Hepatocyte (in vitro differentiated cells): ENCODE measurements around the gene SLFN12L. TPM values are rescaled to one million over a fixed set of nuclear protein-coding genes. Genes with fewer than 3 reads are reported as not detected.
"Not testable (repeated sequence)": the region's sequence is repeated elsewhere in the genome, so short reads cannot be mapped to it uniquely, and the experiment has no call there.

Experiments
- DNase-seq: peaks from one replicate; pipeline ENCODE4 v3.0.0-alpha.2; 2016; ENCODE audit warnings: low spot score
- H2AFZ ChIP-seq: fragments of 200-600 bp; sonication (generic); 2 replicates; pipeline ENCODE4 v1.6.0; 2016; ENCODE audit warnings: antibody characterized with exemption, mild to moderate bottlenecking
- H3K27ac ChIP-seq: fragments of 200-600 bp; sonication (generic); 2 replicates; pipeline ENCODE4 v1.5.1; 2016; ENCODE audit warnings: mild to moderate bottlenecking
- H3K27me3 ChIP-seq: fragments of 200-600 bp; sonication (generic); 2 replicates; pipeline ENCODE4 v1.6.1; 2016
- H3K36me3 ChIP-seq: fragments of 200-600 bp; sonication (generic); replicated peaks from 2 replicates; pipeline ENCODE4 v1.5.1; 2016; ENCODE audit warnings: low read depth; ENCODE audit not compliant: insufficient read depth
- H3K4me1 ChIP-seq: fragments of 200-600 bp; sonication (generic); 2 replicates; pipeline ENCODE4 v1.5.1; 2016; ENCODE audit warnings: mild to moderate bottlenecking, moderate library complexity; ENCODE audit not compliant: insufficient read depth
- H3K4me2 ChIP-seq: fragments of 200-600 bp; sonication (generic); 2 replicates; pipeline ENCODE4 v1.6.0; 2016
- H3K4me3 ChIP-seq: fragments of 200-600 bp; sonication (generic); 2 replicates; pipeline ENCODE4 v1.5.1; 2016; ENCODE audit warnings: mild to moderate bottlenecking
- H3K79me2 ChIP-seq: fragments of 200-600 bp; sonication (generic); 2 replicates; pipeline ENCODE4 v1.6.0; 2017; ENCODE audit warnings: mild to moderate bottlenecking
- H3K9me2 ChIP-seq: fragments of 200-600 bp; sonication (generic); replicated peaks from 2 replicates; pipeline ENCODE4 v1.6.0; 2017; ENCODE audit warnings: mild to moderate bottlenecking; ENCODE audit not compliant: insufficient read depth
- H3K9me3 ChIP-seq: fragments of 200-600 bp; sonication (generic); 2 replicates; pipeline ENCODE4 v1.5.1; 2016; ENCODE audit warnings: low read depth, mild to moderate bottlenecking
- H4K20me1 ChIP-seq: fragments of 200-600 bp; sonication (generic); 2 replicates; pipeline ENCODE4 v1.6.0; 2016; ENCODE audit warnings: mild to moderate bottlenecking; ENCODE audit not compliant: insufficient read depth, poor library complexity, severe bottlenecking
- CTCF ChIP-seq: fragments of 200-600 bp; sonication (generic); IDR thresholded peaks from 2 replicates; pipeline ENCODE4 v1.5.1; 2016; ENCODE audit warnings: antibody characterized with exemption, mild to moderate bottlenecking; ENCODE audit not compliant: poor library complexity
- EZH2 ChIP-seq: fragments of 200-600 bp; sonication (generic); IDR thresholded peaks from 2 replicates; pipeline ENCODE4 v1.6.1; 2016; ENCODE audit warnings: antibody characterized with exemption, mild to moderate bottlenecking, borderline replicate concordance
- EZH2phosphoT487 ChIP-seq: fragments of 200-600 bp; sonication (generic); IDR thresholded peaks from one replicate; pipeline ENCODE4 v1.6.1; 2018; ENCODE audit warnings: antibody characterized with exemption, mild to moderate bottlenecking, low read depth, moderate library complexity; ENCODE audit not compliant: unreplicated experiment, severe bottlenecking
- WGBS: methylation state at CpG from one replicate; pipeline ENCODE4 v1.1.6; 2016; ENCODE audit warnings: low lambda C conversion rate; ENCODE audit errors: missing lambda C conversion rate; 5-methylcytosine and 5-hydroxymethylcytosine counted together
- polyA plus RNA-seq: library from polyadenylated mRNA; unstranded; fragments of >200 nt; fragmentation: Nextera tagmentation; extraction: Ambion mirVana; gene quantifications from 2 replicates; pipeline ENCODE4 v1.2.1, GENCODE V29; 2016
- total RNA-seq: library from RNA; depleted of rRNA; stranded (reverse); fragments of >200 nt; gene quantifications from 2 replicates; pipeline ENCODE4 v1.2.3, GENCODE V29; 2014

The SLFN12L gene
- total and polyA plus RNA-seq, 2 experiments from 2014 or later = 0.03 TPM; not detected in 1

DNA sequence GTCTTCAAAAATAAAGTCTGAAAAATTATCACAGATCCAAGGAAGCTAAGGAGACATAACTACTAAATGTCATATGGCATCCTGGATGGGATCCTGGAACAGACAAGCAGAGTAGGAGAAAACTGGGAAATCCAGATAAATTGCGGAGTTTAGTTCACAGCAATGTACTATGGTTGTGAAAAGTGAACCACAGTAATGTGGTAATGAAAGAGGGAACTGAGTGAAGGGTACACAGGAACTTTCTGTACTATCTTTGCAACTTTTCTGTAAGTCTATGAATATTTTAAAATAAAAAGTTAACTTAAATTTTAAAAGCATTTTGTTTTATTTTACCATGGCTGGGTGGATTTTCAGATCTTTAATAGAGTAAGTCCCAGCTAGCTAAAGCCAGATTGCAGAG lies 16.3 kb downstream of the SLFN12L start:
- H3K4me2 ChIP-seq = no peak overlapping the region
- no peak overlapping the region for H2AFZ ChIP-seq
- no peak for TF ChIP-seq EZH2
- no peak for TF ChIP-seq CTCF
- no peak for TF ChIP-seq EZH2phosphoT487
- H3K9me3 ChIP-seq = no peaks in the 10 kb centered on the region
- peaks cover 33% of the 10 kb centered on the region for H3K27me3 ChIP-seq
- H3K27ac ChIP-seq = no peak overlapping the region
- 88% methylated on average over 1 of the region's 1 CpG for WGBS
- H3K4me1 ChIP-seq = no peaks in the 10 kb centered on the region
- H3K4me3 ChIP-seq = no peak overlapping the region
- no peak for DNase-seq
- no peaks in the 10 kb centered on the region for H3K79me2 ChIP-seq
- H3K36me3 ChIP-seq = no peaks in the 10 kb centered on the region
- no peaks in the 10 kb centered on the region for H4K20me1 ChIP-seq
- no peaks in the 10 kb centered on the region for H3K9me2 ChIP-seq

DNA sequence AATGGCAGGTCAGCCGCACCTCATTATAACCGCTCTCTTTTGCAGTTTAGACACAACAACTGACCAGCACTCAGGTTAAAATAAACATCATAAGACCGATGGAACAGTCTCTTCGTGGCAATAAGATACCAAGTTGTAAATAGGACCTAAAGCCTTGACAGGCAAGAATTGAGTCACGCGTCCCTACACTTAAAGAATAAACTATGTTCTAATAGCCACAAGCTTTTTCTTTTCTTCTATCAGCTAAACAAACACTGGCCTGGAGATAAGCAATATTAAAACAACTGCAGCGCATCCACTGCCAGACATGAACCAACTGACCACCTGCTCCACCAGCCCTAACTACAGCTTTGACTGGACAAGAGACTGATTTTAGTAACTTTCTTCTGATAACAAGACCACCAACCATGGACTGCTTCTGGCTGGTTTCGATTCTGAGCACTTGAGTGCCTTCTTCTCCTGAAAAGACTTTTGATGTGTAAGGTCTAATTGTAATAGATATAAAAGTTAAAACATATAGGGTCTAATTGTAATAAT lies 17.5 kb downstream of the SLFN12L start:
- no peak overlapping the region for H3K4me3 ChIP-seq
- peaks cover 33% of the 10 kb centered on the region for H3K27me3 ChIP-seq
- H3K79me2 ChIP-seq = no peaks in the 10 kb centered on the region
- DNase-seq = peak; percentile 32
- no peak for TF ChIP-seq EZH2
- no peak for TF ChIP-seq EZH2phosphoT487
- no peaks in the 10 kb centered on the region for H3K9me3 ChIP-seq
- no peaks in the 10 kb centered on the region for H3K4me1 ChIP-seq
- peak overlapping the region; percentile 20 for H3K4me2 ChIP-seq
- no peaks in the 10 kb centered on the region for H4K20me1 ChIP-seq
- H2AFZ ChIP-seq = no peak overlapping the region
- H3K36me3 ChIP-seq = no peaks in the 10 kb centered on the region
- peak overlapping the region; percentile 85 for H3K27ac ChIP-seq
- 65% methylated on average over 8 of the region's 8 CpGs for WGBS
- no peaks in the 10 kb centered on the region for H3K9me2 ChIP-seq

DNA sequence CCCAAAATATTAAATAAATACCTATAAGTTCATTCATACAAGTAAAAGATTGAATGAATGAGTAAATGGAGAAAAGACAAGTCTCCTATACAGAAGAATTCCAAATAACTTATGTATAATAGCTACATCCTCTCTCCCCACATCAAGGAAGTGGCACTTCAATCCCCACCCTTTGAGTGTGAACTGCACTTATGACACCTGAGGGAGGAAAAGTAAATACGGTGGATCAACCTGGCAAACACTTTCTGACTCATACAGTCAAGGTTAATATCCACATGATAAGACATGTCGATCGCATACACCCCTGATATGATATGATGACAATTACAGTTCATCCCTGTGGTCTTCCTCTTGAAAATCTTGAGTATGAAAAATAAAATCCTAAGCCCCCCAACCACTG lies 18.0 kb downstream of the SLFN12L start:
- H3K4me1 ChIP-seq = no peaks in the 10 kb centered on the region
- no peak overlapping the region for H2AFZ ChIP-seq
- 74% methylated on average over 3 of the region's 3 CpGs for WGBS
- peak overlapping the region; percentile 20 for H3K4me2 ChIP-seq
- DNase-seq = peak; percentile 40
- no peaks in the 10 kb centered on the region for H3K79me2 ChIP-seq
- H3K27ac ChIP-seq = peak overlapping the region; percentile 85
- TF ChIP-seq EZH2 (no peak), EZH2phosphoT487 (no peak), CTCF (no peak)
- no peaks in the 10 kb centered on the region for H3K9me2 ChIP-seq
- H3K9me3 ChIP-seq = no peaks in the 10 kb centered on the region
- no peaks in the 10 kb centered on the region for H4K20me1 ChIP-seq
- peaks cover 33% of the 10 kb centered on the region for H3K27me3 ChIP-seq
- H3K4me3 ChIP-seq = no peak overlapping the region
- H3K36me3 ChIP-seq = no peaks in the 10 kb centered on the region

- H3K27ac ChIP-seq, H3K4me2 ChIP-seq, H3K36me3 ChIP-seq, DNase-seq, H3K9me3 ChIP-seq, H3K9me2 ChIP-seq, H4K20me1 ChIP-seq, H2AFZ ChIP-seq, H3K4me1 ChIP-seq, H3K79me2 ChIP-seq, H3K4me3 ChIP-seq: not testable (repeated sequence)
- 87% methylated on average over 5 of the region's 5 CpGs for WGBS
- H3K27me3 ChIP-seq = peaks cover 28% of the 10 kb centered on the region
Measured at GRCh38 chr17:35518431-35518830, 19.0 kb downstream of the SLFN12L start.
